ENCODE results near the gene IST1. TPM values are rescaled to one million over a fixed set of nuclear protein-coding genes. Genes with fewer than 3 reads are reported as not detected.

IST1 gene
- total and polyA plus RNA-seq, 10 of the 15 experiments (the other 5 are each of a cell fraction or from before 2014, with no cell fraction given): 97.3 to 293 (median 138) TPM

DNA sequence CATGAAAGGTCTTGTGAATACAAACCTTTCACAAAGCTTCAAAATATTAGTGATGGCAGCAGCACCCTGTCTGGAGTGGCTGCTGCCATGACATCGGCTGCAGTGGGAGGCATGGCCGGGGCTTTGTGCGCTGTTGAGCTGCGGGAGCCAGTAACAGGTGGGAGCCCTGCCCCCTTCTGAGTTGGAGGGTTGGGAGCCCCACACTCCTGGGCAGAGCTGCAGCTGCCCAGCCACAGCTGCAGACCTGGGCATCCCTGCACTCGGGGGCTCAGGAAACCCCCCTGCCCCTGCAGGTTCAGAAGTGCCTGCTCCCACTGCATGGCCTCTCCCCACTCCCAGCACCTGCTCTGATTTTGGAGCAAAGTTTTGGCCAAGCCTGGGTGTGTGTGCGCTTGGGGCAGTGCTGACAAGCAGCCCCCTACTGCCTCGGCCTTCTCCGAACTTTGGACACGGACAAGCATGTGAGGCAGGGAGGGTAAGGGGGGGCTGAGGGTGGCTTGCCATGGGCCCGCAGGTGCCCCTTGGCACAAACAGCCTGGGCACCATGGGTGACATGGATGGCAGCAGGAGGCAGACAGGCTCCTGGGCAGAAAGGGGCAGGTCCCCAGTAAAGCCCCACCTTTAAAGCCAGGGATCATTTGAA lies 42.7 kb downstream of the IST1 start:
- H3K4me1 ChIP-seq (ENCODE audit: control insufficient read depth, insufficient read depth, low read length): no peaks in the 10 kb centered on the region
- no peaks in the 10 kb centered on the region for H3K27me3 ChIP-seq (replicated peaks in 1 of 2; ENCODE audit: control insufficient read depth in 2 of 2, insufficient read depth in 2 of 2, low read length in 1 of 2)
- ATAC-seq (no peak), DNase-seq (ENCODE audit: low read depth, low spot score) (no peak), FAIRE-seq (no peak)
- intact Hi-C loops (cut with micrococcal nuclease; ENCODE audit: unreplicated experiment) (no loop called here), in situ Hi-C loops (cut with MboI) (no loop called here)
- ChIA-PET CTCF (no interaction called here), SMC1A (ENCODE audit: uncharacterized antibody, unreplicated experiment) (no interaction called here), POLR2A (no interaction called here), RAD21 (ENCODE audit: unreplicated experiment) (no interaction called here)
- H3K27ac ChIP-seq (ENCODE audit: control insufficient read depth, insufficient read depth): no peak overlapping the region
- H3K4me2 ChIP-seq (ENCODE audit: control insufficient read depth, insufficient read depth): no peak overlapping the region
- H4K20me1 ChIP-seq (ENCODE audit: control insufficient read depth, insufficient read depth): no peaks in the 10 kb centered on the region
- no TSS peak for BruUV-seq (replicated peaks)
- peaks cover 5% of the 10 kb centered on the region; the same call in 1 of the 3 replicates for H3K9me3 ChIP-seq (replicated peaks; ENCODE audit: control insufficient read depth, insufficient read depth, low read length)
- no peak overlapping the region for H2AFZ ChIP-seq (ENCODE audit: control insufficient read depth, low read depth, low read length)
- H3K4me3 ChIP-seq: no peak overlapping the region
- TF ChIP-seq, protein P1, sequence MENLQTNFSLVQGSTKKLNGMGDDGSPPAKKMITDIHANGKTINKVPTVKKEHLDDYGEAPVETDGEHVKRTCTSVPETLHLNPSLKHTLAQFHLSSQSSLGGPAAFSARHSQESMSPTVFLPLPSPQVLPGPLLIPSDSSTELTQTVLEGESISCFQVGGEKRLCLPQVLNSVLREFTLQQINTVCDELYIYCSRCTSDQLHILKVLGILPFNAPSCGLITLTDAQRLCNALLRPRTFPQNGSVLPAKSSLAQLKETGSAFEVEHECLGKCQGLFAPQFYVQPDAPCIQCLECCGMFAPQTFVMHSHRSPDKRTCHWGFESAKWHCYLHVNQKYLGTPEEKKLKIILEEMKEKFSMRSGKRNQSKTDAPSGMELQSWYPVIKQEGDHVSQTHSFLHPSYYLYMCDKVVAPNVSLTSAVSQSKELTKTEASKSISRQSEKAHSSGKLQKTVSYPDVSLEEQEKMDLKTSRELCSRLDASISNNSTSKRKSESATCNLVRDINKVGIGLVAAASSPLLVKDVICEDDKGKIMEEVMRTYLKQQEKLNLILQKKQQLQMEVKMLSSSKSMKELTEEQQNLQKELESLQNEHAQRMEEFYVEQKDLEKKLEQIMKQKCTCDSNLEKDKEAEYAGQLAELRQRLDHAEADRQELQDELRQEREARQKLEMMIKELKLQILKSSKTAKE (IDR thresholded peaks at IDR 0.05; ENCODE audit: low read depth, poor library complexity, severe bottlenecking): no peak
- TF ChIP-seq, protein P2, sequence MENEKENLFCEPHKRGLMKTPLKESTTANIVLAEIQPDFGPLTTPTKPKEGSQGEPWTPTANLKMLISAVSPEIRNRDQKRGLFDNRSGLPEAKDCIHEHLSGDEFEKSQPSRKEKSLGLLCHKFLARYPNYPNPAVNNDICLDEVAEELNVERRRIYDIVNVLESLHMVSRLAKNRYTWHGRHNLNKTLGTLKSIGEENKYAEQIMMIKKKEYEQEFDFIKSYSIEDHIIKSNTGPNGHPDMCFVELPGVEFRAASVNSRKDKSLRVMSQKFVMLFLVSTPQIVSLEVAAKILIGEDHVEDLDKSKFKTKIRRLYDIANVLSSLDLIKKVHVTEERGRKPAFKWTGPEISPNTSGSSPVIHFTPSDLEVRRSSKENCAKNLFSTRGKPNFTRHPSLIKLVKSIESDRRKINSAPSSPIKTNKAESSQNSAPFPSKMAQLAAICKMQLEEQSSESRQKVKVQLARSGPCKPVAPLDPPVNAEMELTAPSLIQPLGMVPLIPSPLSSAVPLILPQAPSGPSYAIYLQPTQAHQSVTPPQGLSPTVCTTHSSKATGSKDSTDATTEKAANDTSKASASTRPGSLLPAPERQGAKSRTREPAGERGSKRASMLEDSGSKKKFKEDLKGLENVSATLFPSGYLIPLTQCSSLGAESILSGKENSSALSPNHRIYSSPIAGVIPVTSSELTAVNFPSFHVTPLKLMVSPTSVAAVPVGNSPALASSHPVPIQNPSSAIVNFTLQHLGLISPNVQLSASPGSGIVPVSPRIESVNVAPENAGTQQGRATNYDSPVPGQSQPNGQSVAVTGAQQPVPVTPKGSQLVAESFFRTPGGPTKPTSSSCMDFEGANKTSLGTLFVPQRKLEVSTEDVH (IDR thresholded peaks at IDR 0.05; ENCODE audit: low read depth, partially characterized antibody): no peak
- TF ChIP-seq EZH2 (IDR thresholded peaks at IDR 0.05; ENCODE audit: borderline replicate concordance, control insufficient read depth, low read depth, low read length): no peak
- TF ChIP-seq CHD2 (IDR thresholded peaks at IDR 0.05; ENCODE audit: borderline replicate concordance, low read depth, low read length): no peak
- no peak for TF ChIP-seq MEF2A (IDR thresholded peaks at IDR 0.05; ENCODE audit: insufficient read depth, low read depth, low read length)
- TF ChIP-seq, protein P3, sequence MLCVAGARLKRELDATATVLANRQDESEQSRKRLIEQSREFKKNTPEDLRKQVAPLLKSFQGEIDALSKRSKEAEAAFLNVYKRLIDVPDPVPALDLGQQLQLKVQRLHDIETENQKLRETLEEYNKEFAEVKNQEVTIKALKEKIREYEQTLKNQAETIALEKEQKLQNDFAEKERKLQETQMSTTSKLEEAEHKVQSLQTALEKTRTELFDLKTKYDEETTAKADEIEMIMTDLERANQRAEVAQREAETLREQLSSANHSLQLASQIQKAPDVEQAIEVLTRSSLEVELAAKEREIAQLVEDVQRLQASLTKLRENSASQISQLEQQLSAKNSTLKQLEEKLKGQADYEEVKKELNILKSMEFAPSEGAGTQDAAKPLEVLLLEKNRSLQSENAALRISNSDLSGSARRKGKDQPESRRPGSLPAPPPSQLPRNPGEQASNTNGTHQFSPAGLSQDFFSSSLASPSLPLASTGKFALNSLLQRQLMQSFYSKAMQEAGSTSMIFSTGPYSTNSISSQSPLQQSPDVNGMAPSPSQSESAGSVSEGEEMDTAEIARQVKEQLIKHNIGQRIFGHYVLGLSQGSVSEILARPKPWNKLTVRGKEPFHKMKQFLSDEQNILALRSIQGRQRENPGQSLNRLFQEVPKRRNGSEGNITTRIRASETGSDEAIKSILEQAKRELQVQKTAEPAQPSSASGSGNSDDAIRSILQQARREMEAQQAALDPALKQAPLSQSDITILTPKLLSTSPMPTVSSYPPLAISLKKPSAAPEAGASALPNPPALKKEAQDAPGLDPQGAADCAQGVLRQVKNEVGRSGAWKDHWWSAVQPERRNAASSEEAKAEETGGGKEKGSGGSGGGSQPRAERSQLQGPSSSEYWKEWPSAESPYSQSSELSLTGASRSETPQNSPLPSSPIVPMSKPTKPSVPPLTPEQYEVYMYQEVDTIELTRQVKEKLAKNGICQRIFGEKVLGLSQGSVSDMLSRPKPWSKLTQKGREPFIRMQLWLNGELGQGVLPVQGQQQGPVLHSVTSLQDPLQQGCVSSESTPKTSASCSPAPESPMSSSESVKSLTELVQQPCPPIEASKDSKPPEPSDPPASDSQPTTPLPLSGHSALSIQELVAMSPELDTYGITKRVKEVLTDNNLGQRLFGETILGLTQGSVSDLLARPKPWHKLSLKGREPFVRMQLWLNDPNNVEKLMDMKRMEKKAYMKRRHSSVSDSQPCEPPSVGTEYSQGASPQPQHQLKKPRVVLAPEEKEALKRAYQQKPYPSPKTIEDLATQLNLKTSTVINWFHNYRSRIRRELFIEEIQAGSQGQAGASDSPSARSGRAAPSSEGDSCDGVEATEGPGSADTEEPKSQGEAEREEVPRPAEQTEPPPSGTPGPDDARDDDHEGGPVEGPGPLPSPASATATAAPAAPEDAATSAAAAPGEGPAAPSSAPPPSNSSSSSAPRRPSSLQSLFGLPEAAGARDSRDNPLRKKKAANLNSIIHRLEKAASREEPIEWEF (IDR thresholded peaks at IDR 0.05; ENCODE audit: insufficient replicate concordance, low read depth, low read length): no peak
- TF ChIP-seq BMI1 (IDR thresholded peaks at IDR 0.05; ENCODE audit: borderline replicate concordance): no peak
- TF ChIP-seq NFXL1 (IDR thresholded peaks at IDR 0.05; ENCODE audit: borderline replicate concordance): no peak
- 96% methylated on average over 10 of the region's 10 CpGs for WGBS (ENCODE audit: insufficient coverage, insufficient replicate concordance, low lambda C conversion rate, missing lambda C conversion rate)
- H3K9ac ChIP-seq (ENCODE audit: control insufficient read depth, insufficient read depth, low read length): no peak overlapping the region
- H3K79me2 ChIP-seq (ENCODE audit: control insufficient read depth, insufficient read depth, low read length): no peaks in the 10 kb centered on the region
- peaks cover 0 to 4% of the 10 kb centered on the region in 2 experiments; a peak in 3 of 4 replicates for H3K36me3 ChIP-seq (ENCODE audit: control insufficient read depth in 2 of 2, insufficient read depth in 2 of 2, low read length in 1 of 2)

Measured in GM12878 (cell line).